SK-N-MC (cell line): Measurements from ENCODE around the gene OTOP3.
"Not testable (repeated sequence)": the region's sequence is repeated elsewhere in the genome, so short reads cannot be mapped to it uniquely, and the experiment has no call there.

Experiments
- EZH2 ChIP-seq: fragments of 200-600 bp; sonication (generic); IDR thresholded peaks from one replicate; pipeline ENCODE4 v1.6.1; 2017; ENCODE audit warnings: antibody characterized with exemption
- FOXP2 ChIP-seq: optimal IDR thresholded peaks from 2 replicates; pipeline ENCODE3; 2011; ENCODE audit warnings: mild to moderate bottlenecking, moderate library complexity; ENCODE audit not compliant: insufficient read depth; ENCODE audit errors: extremely low read length, control extremely low read depth
- POLR2AphosphoS5 ChIP-seq: IDR thresholded peaks from 2 replicates; pipeline ENCODE4 v1.6.1; 2012; ENCODE audit warnings: mild to moderate bottlenecking, low read depth, low read length, borderline replicate concordance

GRCh38 chr17:74906214-74906793 is 29.4 kb upstream of the OTOP3 start:
- TF ChIP-seq POLR2AphosphoS5, EZH2, FOXP2: not testable (repeated sequence)
